ENCODE measurements around the gene TLE5. TPM values are rescaled to one million over a fixed set of nuclear protein-coding genes. Genes with fewer than 3 reads are reported as not detected.

Gene TLE5
- total and polyA plus RNA-seq, 9 of the 15 experiments (the other 6 are each of a cell fraction or from before 2014, with no cell fraction given) = 2.0 to 347 (median 235) TPM

- TF ChIP-seq HNRNPLL (IDR thresholded peaks at IDR 0.05; ENCODE audit: low read depth, low read length, poor library complexity, severe bottlenecking) (no peak), TBP (optimal IDR thresholded peaks at IDR 0.05; ENCODE audit: low read depth, low read length) (peak; percentile 87), ATF1 (CRISPR knock-in tag; IDR thresholded peaks at IDR 0.05) (no peak), ATF1 (tag; IDR thresholded peaks at IDR 0.05) (peak; percentile 77), PATZ1 (CRISPR knock-in tag; IDR thresholded peaks at IDR 0.05; ENCODE audit: borderline replicate concordance) (no peak), ZNF445 (CRISPR knock-in tag; IDR thresholded peaks at IDR 0.05; ENCODE audit: low read depth) (no peak), ZFP30 (CRISPR knock-in tag; IDR thresholded peaks at IDR 0.05; ENCODE audit: borderline replicate concordance) (no peak), RBM15 (IDR thresholded peaks at IDR 0.05; ENCODE audit: insufficient read depth, low read length) (no peak), ZNF778 (CRISPR knock-in tag; IDR thresholded peaks at IDR 0.05) (no peak), CHCHD3 (CRISPR knock-in tag; IDR thresholded peaks at IDR 0.05) (no peak), RNF2 (IDR thresholded peaks at IDR 0.05) (peak; percentile 86), NRF1 (conservative IDR thresholded peaks at IDR 0.05 in 1 of 2, IDR thresholded peaks at IDR 0.05 in 1 of 2) (peak; percentile 49 to 51; a peak in 2 of 4 replicates), LARP7 (IDR thresholded peaks at IDR 0.05) (no peak), RBM39 (optimal IDR thresholded peaks at IDR 0.05; ENCODE audit: low read depth, low read length) (no peak), HNRNPH1 (optimal IDR thresholded peaks at IDR 0.05; ENCODE audit: low read depth, low read length) (no peak), FOSL1 (tag; conservative IDR thresholded peaks at IDR 0.05) (peak; percentile 35; the same call in 1 of the 2 replicates), BRF1 (IDR thresholded peaks at IDR 0.05; ENCODE audit: borderline replicate concordance, extremely low read depth, insufficient read length) (no peak), ESRRA (IDR thresholded peaks at IDR 0.05; ENCODE audit: borderline replicate concordance, low read depth) (no peak; the same call in 1 of the 2 replicates), GTF2E2 (tag; IDR thresholded peaks at IDR 0.05) (no peak; the same call in 1 of the 2 replicates), RBM14 (IDR thresholded peaks at IDR 0.05; ENCODE audit: borderline replicate concordance, insufficient read depth, low read depth, low read length) (no peak), EHMT2 (IDR thresholded peaks at IDR 0.05) (no peak), HDAC1 (IDR thresholded peaks at IDR 0.05) (peak in 1 of 2 experiments; percentile 80; a peak in 2 of 4 replicates), GMEB1 (CRISPR knock-in tag; IDR thresholded peaks at IDR 0.05) (no peak), STAG1 (CRISPR knock-in tag; IDR thresholded peaks at IDR 0.05; ENCODE audit: borderline replicate concordance) (no peak), TEAD1 (CRISPR knock-in tag; IDR thresholded peaks at IDR 0.05) (peak in 1 of 2 experiments; percentile 82; a peak in 2 of 4 replicates), NFRKB (IDR thresholded peaks at IDR 0.05; ENCODE audit: low read depth) (no peak)
- TF ChIP-seq, protein P1, sequence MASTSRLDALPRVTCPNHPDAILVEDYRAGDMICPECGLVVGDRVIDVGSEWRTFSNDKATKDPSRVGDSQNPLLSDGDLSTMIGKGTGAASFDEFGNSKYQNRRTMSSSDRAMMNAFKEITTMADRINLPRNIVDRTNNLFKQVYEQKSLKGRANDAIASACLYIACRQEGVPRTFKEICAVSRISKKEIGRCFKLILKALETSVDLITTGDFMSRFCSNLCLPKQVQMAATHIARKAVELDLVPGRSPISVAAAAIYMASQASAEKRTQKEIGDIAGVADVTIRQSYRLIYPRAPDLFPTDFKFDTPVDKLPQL (IDR thresholded peaks at IDR 0.05; ENCODE audit: extremely low read depth, insufficient read length) = no peak
Measured at GRCh38 chr19:3047496-3048189, 14.7 kb downstream of the TLE5 start (continued).

All from K562 (cell line).